Transverse colon (tissue), 4 donors: ENCODE data around the gene ANO3.

Source experiments
- POLR2A ChIP-seq: fragments of 450-650 bp; IDR thresholded peaks from one replicate; pipeline ENCODE4 v1.6.1; 2016; ENCODE audit warnings: antibody characterized with exemption, mild to moderate bottlenecking, moderate library complexity
- POLR2AphosphoS5 ChIP-seq, 3 donors: sonication (generic); formaldehyde crosslinking; IDR thresholded peaks; one replicate each; pipeline ENCODE4 v1.6.1; 2016; ENCODE audit warnings: antibody characterized with exemption in 3 of 3
- TF ChIP-seq, protein P1 (sequence below), 5 experiments: fragments of 200-600 bp in 3 of 5; fragments of 450-650 bp in 2 of 5; sonication (generic) in 3 of 5; IDR thresholded peaks; 1 replicate in 2 of 5; 2 replicates in 3 of 5; pipeline ENCODE4 v1.5.1; 2016 to 2017; ENCODE audit warnings: antibody characterized with exemption in 5 of 5, inconsistent platforms in 3 of 5, mild to moderate bottlenecking in 2 of 5, moderate library complexity in 1 of 5

DNA sequence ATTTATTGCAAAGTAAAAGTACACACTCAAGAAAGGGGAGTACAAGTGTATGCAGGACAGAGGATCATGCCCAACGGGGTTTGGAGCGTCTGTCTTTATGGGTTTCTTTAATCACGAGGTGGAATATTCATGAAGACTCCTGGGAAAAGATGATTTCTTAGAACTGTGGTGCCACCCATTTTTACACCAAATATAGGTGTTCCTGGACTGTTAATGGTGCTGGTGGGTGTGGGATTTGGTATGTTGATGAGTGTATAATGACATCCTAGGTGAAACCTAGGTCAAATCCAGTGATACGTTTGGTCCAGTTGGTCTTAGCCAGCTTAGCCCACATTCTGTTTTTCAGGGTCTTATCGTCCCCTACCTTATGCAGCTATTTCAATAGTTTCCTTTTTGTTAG is 21.1 kb downstream of the ANO3 start:
- TF ChIP-seq, protein P1, sequence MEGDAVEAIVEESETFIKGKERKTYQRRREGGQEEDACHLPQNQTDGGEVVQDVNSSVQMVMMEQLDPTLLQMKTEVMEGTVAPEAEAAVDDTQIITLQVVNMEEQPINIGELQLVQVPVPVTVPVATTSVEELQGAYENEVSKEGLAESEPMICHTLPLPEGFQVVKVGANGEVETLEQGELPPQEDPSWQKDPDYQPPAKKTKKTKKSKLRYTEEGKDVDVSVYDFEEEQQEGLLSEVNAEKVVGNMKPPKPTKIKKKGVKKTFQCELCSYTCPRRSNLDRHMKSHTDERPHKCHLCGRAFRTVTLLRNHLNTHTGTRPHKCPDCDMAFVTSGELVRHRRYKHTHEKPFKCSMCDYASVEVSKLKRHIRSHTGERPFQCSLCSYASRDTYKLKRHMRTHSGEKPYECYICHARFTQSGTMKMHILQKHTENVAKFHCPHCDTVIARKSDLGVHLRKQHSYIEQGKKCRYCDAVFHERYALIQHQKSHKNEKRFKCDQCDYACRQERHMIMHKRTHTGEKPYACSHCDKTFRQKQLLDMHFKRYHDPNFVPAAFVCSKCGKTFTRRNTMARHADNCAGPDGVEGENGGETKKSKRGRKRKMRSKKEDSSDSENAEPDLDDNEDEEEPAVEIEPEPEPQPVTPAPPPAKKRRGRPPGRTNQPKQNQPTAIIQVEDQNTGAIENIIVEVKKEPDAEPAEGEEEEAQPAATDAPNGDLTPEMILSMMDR (IDR thresholded peaks at IDR 0.05), result no peak
- TF ChIP-seq POLR2A, result no peak
- TF ChIP-seq POLR2AphosphoS5 (IDR thresholded peaks at IDR 0.05), result no peak
